ENCODE results near the gene RASL11A. TPM values are rescaled to one million over a fixed set of nuclear protein-coding genes. Genes with fewer than 3 reads are reported as not detected.

Gene RASL11A
- total and polyA plus RNA-seq, 8 donors = 10.3 to 12.6 (median 12.2) TPM

GRCh38 chr13:27304099-27304498, 33.5 kb downstream of the RASL11A start:
- Histone ChIP-seq H3K36me3 (no peaks in the 10 kb centered on the region), H3K9me3 (no peaks in the 10 kb centered on the region), H3K27ac (no peak overlapping the region), H3K4me3 (no peak overlapping the region), H3K4me1 (no peaks in the 10 kb centered on the region), H3K27me3 (no peaks in the 10 kb centered on the region)
- DNase-seq = no peak
- TF ChIP-seq CTCF (IDR thresholded peaks at IDR 0.05) = no peak
- intact Hi-C loops (cut with DNase I) = no loop called here
- no peak for ATAC-seq

GRCh38 chr13:27304611-27305010, 34.0 kb downstream of the RASL11A start:
- Histone ChIP-seq H3K9me3 (no peaks in the 10 kb centered on the region), H3K27me3 (no peaks in the 10 kb centered on the region), H3K4me1 (no peaks in the 10 kb centered on the region), H3K27ac (no peak overlapping the region), H3K36me3 (no peaks in the 10 kb centered on the region), H3K4me3 (no peak overlapping the region)
- intact Hi-C loops (cut with DNase I) = no loop called here
- ATAC-seq (no peak), DNase-seq (no peak)
- TF ChIP-seq CTCF (IDR thresholded peaks at IDR 0.05) = no peak

GRCh38 chr13:27306364-27306763, 35.7 kb downstream of the RASL11A start:
- H3K36me3 ChIP-seq = no peaks in the 10 kb centered on the region
- no peak for ATAC-seq
- H3K4me1 ChIP-seq = no peaks in the 10 kb centered on the region
- DNase-seq = no peak
- intact Hi-C loops (cut with DNase I) = no loop called here
- H3K9me3 ChIP-seq = no peaks in the 10 kb centered on the region
- no peak for TF ChIP-seq CTCF (IDR thresholded peaks at IDR 0.05)
- no peaks in the 10 kb centered on the region for H3K27me3 ChIP-seq
- no peak overlapping the region for H3K27ac ChIP-seq
- no peak overlapping the region for H3K4me3 ChIP-seq

- H3K4me3 ChIP-seq = no peak overlapping the region
- DNase-seq = no peak
- H3K4me1 ChIP-seq = no peaks in the 10 kb centered on the region
- no peak overlapping the region for H3K27ac ChIP-seq
- no peaks in the 10 kb centered on the region for H3K27me3 ChIP-seq
- no peak for TF ChIP-seq CTCF (IDR thresholded peaks at IDR 0.05)
- no peak for ATAC-seq
- H3K36me3 ChIP-seq = no peaks in the 10 kb centered on the region
- intact Hi-C loops (cut with DNase I) = no loop called here
- H3K9me3 ChIP-seq = no peaks in the 10 kb centered on the region
These were observed 38.3 kb downstream of the RASL11A start for GRCh38 chr13:27308941-27309340.

GRCh38 chr13:27309401-27309958, 38.9 kb downstream of the RASL11A start:
- intact Hi-C loops (cut with DNase I) = no loop called here
- DNase-seq = no peak
- H3K36me3 ChIP-seq = no peaks in the 10 kb centered on the region
- peak; percentile 54 for ATAC-seq
- no peaks in the 10 kb centered on the region for H3K4me1 ChIP-seq
- TF ChIP-seq CTCF (IDR thresholded peaks at IDR 0.05) = no peak
- H3K27me3 ChIP-seq = no peaks in the 10 kb centered on the region
- no peak overlapping the region for H3K4me3 ChIP-seq
- H3K27ac ChIP-seq = no peak overlapping the region
- H3K9me3 ChIP-seq = no peaks in the 10 kb centered on the region

Measured in left lung (tissue), 10 donors.